ENCODE results near the gene TMEM273.

- TF ChIP-seq, protein P1, sequence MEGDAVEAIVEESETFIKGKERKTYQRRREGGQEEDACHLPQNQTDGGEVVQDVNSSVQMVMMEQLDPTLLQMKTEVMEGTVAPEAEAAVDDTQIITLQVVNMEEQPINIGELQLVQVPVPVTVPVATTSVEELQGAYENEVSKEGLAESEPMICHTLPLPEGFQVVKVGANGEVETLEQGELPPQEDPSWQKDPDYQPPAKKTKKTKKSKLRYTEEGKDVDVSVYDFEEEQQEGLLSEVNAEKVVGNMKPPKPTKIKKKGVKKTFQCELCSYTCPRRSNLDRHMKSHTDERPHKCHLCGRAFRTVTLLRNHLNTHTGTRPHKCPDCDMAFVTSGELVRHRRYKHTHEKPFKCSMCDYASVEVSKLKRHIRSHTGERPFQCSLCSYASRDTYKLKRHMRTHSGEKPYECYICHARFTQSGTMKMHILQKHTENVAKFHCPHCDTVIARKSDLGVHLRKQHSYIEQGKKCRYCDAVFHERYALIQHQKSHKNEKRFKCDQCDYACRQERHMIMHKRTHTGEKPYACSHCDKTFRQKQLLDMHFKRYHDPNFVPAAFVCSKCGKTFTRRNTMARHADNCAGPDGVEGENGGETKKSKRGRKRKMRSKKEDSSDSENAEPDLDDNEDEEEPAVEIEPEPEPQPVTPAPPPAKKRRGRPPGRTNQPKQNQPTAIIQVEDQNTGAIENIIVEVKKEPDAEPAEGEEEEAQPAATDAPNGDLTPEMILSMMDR (IDR thresholded peaks at IDR 0.05) = no peak
- TF ChIP-seq POLR2AphosphoS5 (IDR thresholded peaks at IDR 0.05) (no peak), POLR2A (IDR thresholded peaks at IDR 0.05) (no peak), EP300 (IDR thresholded peaks at IDR 0.05) (no peak)
Observed at GRCh38 chr10:49225218-49225876, 37.2 kb upstream of the TMEM273 start.

All from stomach (tissue), 4 donors.